HEK293 (cell line): Measurements from ENCODE around the gene SMIM14.

Experiments used
- CTCF ChIP-seq: fragments of 450-650 bp; formaldehyde crosslinking; IDR thresholded peaks from 2 replicates; pipeline ENCODE4 v1.5.1; 2016; ENCODE audit warnings: missing biosample characterization, missing genetic modification characterization
- YY1 ChIP-seq: fragments of 450-650 bp; formaldehyde crosslinking; IDR thresholded peaks from 2 replicates; pipeline ENCODE4 v1.5.1; 2018; ENCODE audit warnings: missing biosample characterization, missing genetic modification characterization
- ZBTB6 ChIP-seq: fragments of 450-650 bp; formaldehyde crosslinking; IDR thresholded peaks from 2 replicates; pipeline ENCODE4 v1.5.1; 2017; ENCODE audit warnings: missing biosample characterization, missing genetic modification characterization
- ZNF211 ChIP-seq: fragments of 450-650 bp; formaldehyde crosslinking; IDR thresholded peaks from 2 replicates; pipeline ENCODE4 v1.5.1; 2016; ENCODE audit warnings: low read depth, missing biosample characterization, missing genetic modification characterization
- ZNF366 ChIP-seq: fragments of 450-650 bp; formaldehyde crosslinking; conservative IDR thresholded peaks from 2 replicates; pipeline ENCODE4 v1.5.1; 2016; ENCODE audit warnings: missing biosample characterization, missing genetic modification characterization
- ZNF37A ChIP-seq: fragments of 450-650 bp; IDR thresholded peaks from 2 replicates; pipeline ENCODE4 v1.5.1; 2018; ENCODE audit warnings: missing biosample characterization, missing genetic modification characterization
- ZNF510 ChIP-seq: fragments of 450-650 bp; formaldehyde crosslinking; IDR thresholded peaks from 2 replicates; pipeline ENCODE4 v1.5.1; 2018; ENCODE audit warnings: mild to moderate bottlenecking, missing genetic modification characterization, missing biosample characterization; ENCODE audit not compliant: insufficient replicate concordance
- ZNF76 ChIP-seq: fragments of 450-650 bp; formaldehyde crosslinking; IDR thresholded peaks from 2 replicates; pipeline ENCODE4; 2016; ENCODE audit warnings: low read depth, missing biosample characterization, missing genetic modification characterization, borderline replicate concordance

GRCh38 chr4:39526765-39527295 is 111.8 kb downstream of the SMIM14 start:
- no peak for TF ChIP-seq ZNF37A
- TF ChIP-seq ZNF211 (tag by site-specific recombination): no peak
- no peak for TF ChIP-seq CTCF
- TF ChIP-seq ZNF76 (tag by site-specific recombination): no peak
- no peak for TF ChIP-seq ZNF366 (tag by site-specific recombination)
- no peak for TF ChIP-seq YY1 (tag by site-specific recombination)
- no peak for TF ChIP-seq ZNF510 (tag by site-specific recombination)
- no peak for TF ChIP-seq ZBTB6 (tag by site-specific recombination)
